GM12873 (cell line): ENCODE measurements around the gene CDH24.

ENCODE experiments used
- TF ChIP-seq, protein P1 (sequence below): IDR thresholded peaks from 2 replicates; pipeline ENCODE4 v1.5.1; 2012; ENCODE audit warnings: low read depth, mild to moderate bottlenecking, moderate library complexity, low read length, control low read depth; ENCODE audit not compliant: insufficient read depth; ENCODE audit errors: missing control alignments

CDH24 gene

DNA sequence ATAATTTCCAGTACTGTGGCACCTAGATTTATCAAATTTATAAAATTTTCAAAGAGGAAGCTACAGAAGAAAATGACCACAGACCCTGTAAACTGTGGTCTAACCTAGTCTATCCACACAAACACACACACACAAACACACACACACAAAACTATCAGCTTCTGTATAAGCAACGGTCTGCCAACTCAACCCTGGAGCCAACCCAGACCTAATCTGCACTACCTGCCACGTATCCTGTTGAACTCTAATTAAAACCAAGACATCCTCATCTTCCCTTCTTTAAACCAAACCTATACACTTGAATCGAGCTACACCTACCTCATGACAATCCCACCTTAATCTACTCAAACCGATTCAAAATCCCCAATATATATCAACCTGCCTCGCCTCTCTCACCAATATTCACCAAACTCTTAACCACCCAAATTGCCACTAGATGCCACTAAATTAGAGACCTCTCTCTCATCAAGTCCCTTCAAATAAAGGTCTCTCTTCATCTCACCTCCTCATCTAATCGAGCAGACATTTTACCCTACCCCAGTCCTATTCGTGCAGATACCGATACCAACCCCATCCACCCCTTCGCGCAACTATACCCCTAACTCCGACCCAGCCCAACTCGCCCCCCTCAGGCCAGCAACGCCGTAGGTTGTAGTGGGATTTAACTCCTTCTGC is 36.8 kb upstream of the CDH24 start:
- TF ChIP-seq, protein P1, sequence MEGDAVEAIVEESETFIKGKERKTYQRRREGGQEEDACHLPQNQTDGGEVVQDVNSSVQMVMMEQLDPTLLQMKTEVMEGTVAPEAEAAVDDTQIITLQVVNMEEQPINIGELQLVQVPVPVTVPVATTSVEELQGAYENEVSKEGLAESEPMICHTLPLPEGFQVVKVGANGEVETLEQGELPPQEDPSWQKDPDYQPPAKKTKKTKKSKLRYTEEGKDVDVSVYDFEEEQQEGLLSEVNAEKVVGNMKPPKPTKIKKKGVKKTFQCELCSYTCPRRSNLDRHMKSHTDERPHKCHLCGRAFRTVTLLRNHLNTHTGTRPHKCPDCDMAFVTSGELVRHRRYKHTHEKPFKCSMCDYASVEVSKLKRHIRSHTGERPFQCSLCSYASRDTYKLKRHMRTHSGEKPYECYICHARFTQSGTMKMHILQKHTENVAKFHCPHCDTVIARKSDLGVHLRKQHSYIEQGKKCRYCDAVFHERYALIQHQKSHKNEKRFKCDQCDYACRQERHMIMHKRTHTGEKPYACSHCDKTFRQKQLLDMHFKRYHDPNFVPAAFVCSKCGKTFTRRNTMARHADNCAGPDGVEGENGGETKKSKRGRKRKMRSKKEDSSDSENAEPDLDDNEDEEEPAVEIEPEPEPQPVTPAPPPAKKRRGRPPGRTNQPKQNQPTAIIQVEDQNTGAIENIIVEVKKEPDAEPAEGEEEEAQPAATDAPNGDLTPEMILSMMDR, result peak; percentile 44

DNA sequence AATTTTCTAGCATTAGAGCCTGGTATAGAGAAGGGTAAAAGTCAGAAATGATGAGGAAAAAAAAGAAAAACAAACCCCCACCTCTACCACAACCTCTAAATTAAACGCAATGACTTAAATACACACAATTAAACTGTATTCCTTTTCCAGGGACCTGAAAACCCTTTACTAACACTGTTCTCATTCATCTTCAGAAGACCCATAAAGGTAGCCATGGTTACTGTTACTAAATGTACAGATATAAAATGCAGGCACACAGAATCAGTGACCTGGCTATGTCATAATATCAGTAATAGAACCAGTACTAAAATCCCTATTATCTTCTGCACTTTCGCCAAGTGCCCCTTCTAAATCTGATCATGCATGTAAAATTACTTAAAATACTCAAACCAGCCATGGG is 36.2 kb upstream of the CDH24 start:
- TF ChIP-seq, protein P1, result no peak

DNA sequence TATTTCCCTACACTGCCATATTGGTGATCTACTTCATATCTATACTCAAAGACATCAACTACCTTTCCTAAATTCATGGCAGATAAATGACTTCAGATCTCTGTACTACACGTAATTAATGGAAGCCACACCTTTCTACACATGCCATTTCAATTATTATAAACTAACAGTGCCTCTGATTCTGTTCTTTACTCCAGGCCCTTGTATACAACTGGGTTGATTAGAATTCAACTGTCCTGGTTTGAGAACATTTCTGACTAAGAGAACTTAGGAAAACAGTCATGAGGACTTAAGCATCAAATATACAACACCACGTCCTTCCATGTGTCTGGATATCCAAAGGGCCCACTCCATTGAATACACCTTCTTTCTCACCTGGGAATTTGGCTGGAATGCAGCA is 35.8 kb upstream of the CDH24 start:
- TF ChIP-seq, protein P1, result no peak

DNA sequence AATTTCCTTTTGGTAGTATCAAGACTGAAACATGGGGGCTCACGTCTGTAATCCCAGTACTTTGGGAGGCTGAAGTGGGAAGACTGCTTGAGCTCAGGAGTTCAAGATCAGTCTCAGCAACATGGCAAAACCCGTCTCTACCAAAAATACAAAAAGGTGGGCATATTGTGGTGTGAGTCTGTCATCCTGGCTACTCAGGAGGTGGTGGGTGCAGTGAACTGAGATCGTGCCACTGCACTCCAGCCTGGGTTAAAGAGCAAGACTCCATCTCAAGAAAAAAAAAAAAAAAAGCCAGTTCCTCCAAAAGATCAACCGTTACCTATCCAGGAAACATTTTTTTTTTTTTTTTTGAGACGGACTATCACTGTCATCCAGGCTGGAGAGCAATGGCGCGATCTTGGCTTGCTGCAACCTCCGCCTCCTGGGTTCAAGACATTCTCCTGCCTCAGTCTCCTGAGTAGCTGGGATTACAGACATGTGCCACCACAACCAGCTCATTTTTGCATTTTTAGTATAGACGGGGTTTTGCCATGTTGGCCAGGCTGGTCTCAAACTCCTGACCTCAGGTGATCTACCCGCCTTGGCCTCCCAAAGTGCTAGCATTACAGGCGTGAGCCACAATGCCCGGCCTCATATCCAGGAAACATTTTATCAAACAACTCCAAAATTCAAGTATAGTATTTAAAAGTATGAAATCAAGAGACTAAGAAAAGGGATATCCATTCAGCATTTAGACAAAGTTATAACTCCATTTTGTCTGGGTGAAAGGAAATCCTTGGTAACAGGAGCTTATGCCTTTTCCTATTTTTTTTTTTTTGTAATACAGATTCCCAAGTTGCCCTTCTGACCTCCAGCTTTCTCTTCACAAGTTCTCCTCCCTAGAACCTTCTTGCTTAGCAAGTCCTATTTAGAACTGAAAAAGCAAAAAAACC is 34.2 kb upstream of the CDH24 start:
- TF ChIP-seq, protein P1, result no peak

DNA sequence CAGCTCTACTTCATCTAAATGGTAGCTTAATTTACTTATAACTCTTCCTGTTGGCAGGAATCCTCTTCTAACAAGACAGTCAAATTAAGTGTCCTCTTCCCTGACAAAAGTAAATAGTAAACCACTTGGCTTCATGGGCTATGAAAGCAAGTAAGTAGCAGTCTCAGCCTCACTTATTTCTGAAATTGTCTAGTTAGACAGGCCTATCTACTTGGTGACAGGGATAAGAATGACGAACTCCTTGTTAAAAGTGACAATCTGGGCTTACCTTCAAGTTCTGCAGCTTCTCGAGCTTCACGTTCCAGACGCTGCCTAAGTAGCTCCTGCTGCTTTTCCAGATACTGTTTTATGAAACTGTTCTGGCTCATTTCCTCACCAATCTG is 32.9 kb upstream of the CDH24 start:
- TF ChIP-seq, protein P1, result no peak

DNA sequence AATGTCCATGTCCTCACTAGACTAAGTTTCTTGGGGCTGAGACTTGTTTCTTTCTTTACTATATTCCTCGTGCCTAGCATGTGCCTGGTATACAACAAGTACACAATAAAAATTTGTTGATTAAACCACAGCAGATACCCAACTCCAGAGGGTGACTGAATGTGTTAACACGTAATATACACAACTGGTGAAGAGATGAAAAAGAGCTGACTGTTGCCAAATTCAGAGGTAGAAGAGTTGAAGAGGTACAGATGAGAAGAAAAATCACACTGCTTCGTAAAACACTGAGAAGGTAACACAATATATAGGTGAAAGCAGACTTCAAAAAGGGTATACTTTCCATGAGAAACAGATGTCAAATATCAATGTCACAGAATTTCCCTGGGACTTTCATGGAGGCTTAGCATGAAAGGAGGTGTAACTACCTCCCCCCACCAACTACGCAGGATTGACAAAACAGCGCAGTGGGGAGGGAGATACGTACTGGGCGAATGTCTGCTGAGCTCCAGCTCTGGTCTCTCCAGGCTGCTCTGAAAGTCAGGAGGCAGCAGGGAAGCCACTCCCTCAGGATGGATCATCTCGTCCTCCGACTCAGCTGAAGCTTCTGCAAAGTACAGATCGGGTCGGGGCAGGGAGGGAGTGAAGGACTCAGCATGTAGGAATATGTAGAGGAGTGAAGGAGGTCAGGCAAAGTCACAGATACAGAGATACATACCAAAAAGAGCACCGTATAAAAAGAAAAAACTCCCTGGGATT is 32.4 kb upstream of the CDH24 start:
- TF ChIP-seq, protein P1, result no peak

DNA sequence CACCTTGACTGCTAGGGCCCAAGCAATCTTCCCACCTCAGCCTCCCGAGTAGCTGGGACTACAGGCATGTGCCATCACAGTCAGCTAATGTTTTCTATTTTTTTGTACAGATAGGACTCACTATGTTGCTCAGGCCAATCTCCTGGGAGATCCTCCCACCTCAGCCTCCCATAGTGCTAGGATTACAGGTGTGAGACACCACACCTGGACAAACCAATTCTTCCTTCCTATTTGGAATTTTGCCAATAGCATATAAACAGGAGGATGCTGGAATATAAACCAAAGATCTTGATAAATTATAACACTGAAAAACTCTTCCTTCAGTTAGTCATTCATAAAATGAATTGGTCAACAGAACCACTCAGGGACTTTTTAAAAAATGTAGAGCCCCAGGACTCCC is 29.2 kb upstream of the CDH24 start:
- TF ChIP-seq, protein P1, result no peak
